ENCODE data around the gene CTNNBL1.
"Not testable (repeated sequence)": the region's sequence is repeated elsewhere in the genome, so short reads cannot be mapped to it uniquely, and the experiment has no call there.

The CTNNBL1 gene

DNA sequence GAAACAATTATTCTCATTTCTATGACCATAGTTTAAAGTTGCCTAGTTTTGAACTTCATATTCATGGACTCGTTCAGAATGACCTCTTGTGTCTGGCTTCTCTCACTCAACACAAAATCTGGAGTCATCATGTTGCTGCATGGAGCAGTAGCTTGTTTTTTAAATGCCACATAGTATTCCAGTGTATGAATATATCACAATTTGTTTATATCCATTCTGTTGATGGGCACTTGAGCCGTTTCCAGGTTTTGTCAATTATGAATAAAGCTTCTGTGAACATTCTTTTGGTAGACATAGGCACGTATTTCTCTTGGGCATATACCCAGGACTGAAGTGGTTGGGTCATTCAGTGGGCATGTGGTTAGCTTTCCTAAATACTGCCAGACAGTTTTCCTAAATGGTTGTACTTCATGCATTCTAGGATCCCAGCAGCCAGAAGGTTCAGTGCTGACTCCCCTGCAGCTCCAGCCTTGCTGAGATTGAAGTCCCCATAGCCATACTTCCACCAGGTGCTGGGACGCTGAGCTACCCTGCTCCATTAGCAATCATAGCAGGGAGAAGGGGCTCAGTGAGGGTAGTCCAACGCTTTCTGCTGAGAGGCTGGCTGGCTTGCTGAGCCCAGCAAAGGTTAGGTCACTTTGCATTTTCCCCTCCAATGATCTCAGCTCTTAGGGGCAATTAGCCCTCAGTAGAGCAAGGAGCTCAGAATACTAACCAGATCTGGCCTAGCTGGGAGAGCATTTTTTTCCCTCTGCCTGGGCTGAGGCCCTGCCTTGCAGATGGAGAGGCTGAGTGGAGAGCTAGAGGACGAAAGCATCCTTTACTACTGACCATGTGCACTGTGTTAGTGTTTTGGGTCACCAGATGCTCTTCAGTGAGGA is 35.7 kb upstream of the CTNNBL1 start:
- FAIRE-seq, result no peak
- DNase-seq (ENCODE audit: insufficient read length, low spot score), result no peak
- TF ChIP-seq TAF1 (IDR thresholded peaks at IDR 0.05; ENCODE audit: low read depth, low read length), result no peak
- no peak for TF ChIP-seq POLR2A (IDR thresholded peaks at IDR 0.05; ENCODE audit: low read depth, low read length)
- TF ChIP-seq PAX5 (IDR thresholded peaks at IDR 0.05; ENCODE audit: insufficient read depth, low read length, severe bottlenecking), result no peak
- TF ChIP-seq POU2F2 (IDR thresholded peaks at IDR 0.05; ENCODE audit: low read depth, low read length), result no peak
- TF ChIP-seq POLR2AphosphoS5 (IDR thresholded peaks at IDR 0.05; ENCODE audit: low read depth, low read length), result no peak
- TF ChIP-seq SPI1 (IDR thresholded peaks at IDR 0.05; ENCODE audit: low read depth, low read length), result no peak

DNA sequence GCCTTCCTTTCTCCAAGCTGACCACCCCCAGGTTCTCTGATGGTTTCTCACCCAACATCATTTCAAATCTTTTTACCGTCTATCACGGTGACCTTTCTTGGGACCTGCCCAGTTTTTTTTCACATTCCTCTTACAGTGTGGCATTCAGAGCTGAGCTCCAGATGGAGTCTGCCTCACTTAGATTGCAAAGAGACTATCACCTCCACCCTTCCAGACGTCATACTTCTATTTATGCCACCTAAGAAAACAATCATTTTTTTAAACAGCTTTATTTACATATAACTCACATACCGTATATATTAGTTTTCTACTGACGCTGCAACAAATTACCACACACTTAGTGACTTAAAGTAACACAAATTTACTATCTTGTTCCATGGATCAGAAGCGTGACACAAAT is 32.3 kb upstream of the CTNNBL1 start:
- FAIRE-seq (no peak), DNase-seq (ENCODE audit: insufficient read length, low spot score) (no peak)
- TF ChIP-seq SPI1 (IDR thresholded peaks at IDR 0.05; ENCODE audit: low read depth, low read length) (no peak), POLR2AphosphoS5 (IDR thresholded peaks at IDR 0.05; ENCODE audit: low read depth, low read length) (no peak), POU2F2 (IDR thresholded peaks at IDR 0.05; ENCODE audit: low read depth, low read length) (no peak), TAF1 (IDR thresholded peaks at IDR 0.05; ENCODE audit: low read depth, low read length) (no peak), PAX5 (IDR thresholded peaks at IDR 0.05; ENCODE audit: insufficient read depth, low read length, severe bottlenecking) (no peak), POLR2A (IDR thresholded peaks at IDR 0.05; ENCODE audit: low read depth, low read length) (no peak)

GRCh38 chr20:37662308-37662707 is 31.5 kb upstream of the CTNNBL1 start:
- FAIRE-seq, result no peak
- TF ChIP-seq POU2F2 (IDR thresholded peaks at IDR 0.05; ENCODE audit: low read depth, low read length) (no peak), POLR2A (IDR thresholded peaks at IDR 0.05; ENCODE audit: low read depth, low read length) (no peak), SPI1 (IDR thresholded peaks at IDR 0.05; ENCODE audit: low read depth, low read length) (no peak), PAX5 (IDR thresholded peaks at IDR 0.05; ENCODE audit: insufficient read depth, low read length, severe bottlenecking) (no peak), POLR2AphosphoS5 (IDR thresholded peaks at IDR 0.05; ENCODE audit: low read depth, low read length) (no peak), TAF1 (IDR thresholded peaks at IDR 0.05; ENCODE audit: low read depth, low read length) (no peak)
- no peak for DNase-seq (ENCODE audit: insufficient read length, low spot score)

DNA sequence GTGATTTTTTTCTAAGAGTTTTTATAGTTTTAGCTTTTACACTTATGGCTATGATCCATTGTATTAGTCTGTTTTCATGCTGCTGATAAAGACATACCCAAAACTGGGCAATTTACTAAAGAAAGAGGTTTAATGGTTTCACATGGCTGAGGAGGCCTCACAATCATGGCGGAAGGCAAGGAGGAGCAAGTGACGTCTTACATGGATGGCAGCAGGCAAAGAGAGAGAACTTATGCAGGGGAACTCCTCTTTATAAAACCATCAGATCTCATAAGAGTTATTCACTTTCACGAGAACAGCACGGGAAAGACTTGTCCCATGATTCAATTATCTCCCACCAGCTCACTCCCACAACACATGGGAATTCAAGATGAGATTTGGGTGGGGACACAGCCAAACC is 29.2 kb upstream of the CTNNBL1 start:
- not testable (repeated sequence) for FAIRE-seq; DNase-seq (ENCODE audit: insufficient read length, low spot score)

- DNase-seq (ENCODE audit: insufficient read length, low spot score), result no peak
- no peak for FAIRE-seq
- TF ChIP-seq POLR2AphosphoS5 (IDR thresholded peaks at IDR 0.05; ENCODE audit: low read depth, low read length) (no peak), POU2F2 (IDR thresholded peaks at IDR 0.05; ENCODE audit: low read depth, low read length) (no peak), SPI1 (IDR thresholded peaks at IDR 0.05; ENCODE audit: low read depth, low read length) (no peak), PAX5 (IDR thresholded peaks at IDR 0.05; ENCODE audit: insufficient read depth, low read length, severe bottlenecking) (no peak), POLR2A (IDR thresholded peaks at IDR 0.05; ENCODE audit: low read depth, low read length) (no peak), TAF1 (IDR thresholded peaks at IDR 0.05; ENCODE audit: low read depth, low read length) (no peak)
Measured at GRCh38 chr20:37668166-37668565, 25.7 kb upstream of the CTNNBL1 start.

DNA sequence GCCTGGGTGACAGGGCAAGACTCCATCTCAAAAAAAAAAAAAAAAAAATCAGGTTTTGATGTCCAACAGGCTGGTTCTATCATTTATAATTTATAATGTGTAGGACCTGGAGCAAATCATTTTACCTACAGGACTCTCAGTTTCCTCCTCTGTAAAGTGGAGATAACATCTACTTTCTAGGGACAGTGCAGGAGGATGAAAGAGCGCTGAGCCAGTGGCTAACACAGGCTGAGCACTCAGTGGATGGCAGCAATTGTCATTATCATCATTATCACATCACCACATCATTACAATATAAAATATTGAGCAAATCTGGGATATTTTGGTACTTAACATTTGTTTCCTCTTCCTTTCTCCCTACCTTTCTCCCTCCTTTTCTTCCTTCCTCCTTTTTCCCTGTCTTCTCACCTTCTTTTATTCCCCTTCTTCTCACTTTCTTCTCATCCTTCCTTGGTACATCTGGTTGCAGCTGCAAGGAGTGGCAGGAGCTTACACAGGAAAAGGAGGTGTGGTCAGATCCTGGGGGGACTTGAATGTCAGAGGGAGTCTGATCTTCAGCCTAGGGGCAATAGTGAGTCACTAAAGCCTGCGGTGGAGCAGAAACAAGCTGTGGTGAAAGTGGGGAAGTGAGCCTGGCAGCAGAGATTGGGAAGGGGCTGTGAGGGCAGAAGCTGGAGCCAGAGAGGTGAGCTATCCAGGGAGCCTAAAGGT is 24.6 kb upstream of the CTNNBL1 start:
- DNase-seq (ENCODE audit: insufficient read length, low spot score), result no peak
- FAIRE-seq, result no peak
- TF ChIP-seq SPI1 (IDR thresholded peaks at IDR 0.05; ENCODE audit: low read depth, low read length) (0 out of 2 replicates have a peak, but pooled peaks have one; percentile 23), POLR2AphosphoS5 (IDR thresholded peaks at IDR 0.05; ENCODE audit: low read depth, low read length) (no peak), PAX5 (IDR thresholded peaks at IDR 0.05; ENCODE audit: insufficient read depth, low read length, severe bottlenecking) (no peak)

- TF ChIP-seq TAF1 (IDR thresholded peaks at IDR 0.05; ENCODE audit: low read depth, low read length), result no peak
- TF ChIP-seq PAX5 (IDR thresholded peaks at IDR 0.05; ENCODE audit: insufficient read depth, low read length, severe bottlenecking), result no peak
- TF ChIP-seq POLR2AphosphoS5 (IDR thresholded peaks at IDR 0.05; ENCODE audit: low read depth, low read length), result no peak
- TF ChIP-seq POLR2A (IDR thresholded peaks at IDR 0.05; ENCODE audit: low read depth, low read length), result no peak
- no peak for TF ChIP-seq POU2F2 (IDR thresholded peaks at IDR 0.05; ENCODE audit: low read depth, low read length)
- TF ChIP-seq SPI1 (IDR thresholded peaks at IDR 0.05; ENCODE audit: low read depth, low read length), result no peak
- no peak for DNase-seq (ENCODE audit: insufficient read length, low spot score)
- no peak for FAIRE-seq
Measured at GRCh38 chr20:37669773-37670236, 24.0 kb upstream of the CTNNBL1 start.

DNA sequence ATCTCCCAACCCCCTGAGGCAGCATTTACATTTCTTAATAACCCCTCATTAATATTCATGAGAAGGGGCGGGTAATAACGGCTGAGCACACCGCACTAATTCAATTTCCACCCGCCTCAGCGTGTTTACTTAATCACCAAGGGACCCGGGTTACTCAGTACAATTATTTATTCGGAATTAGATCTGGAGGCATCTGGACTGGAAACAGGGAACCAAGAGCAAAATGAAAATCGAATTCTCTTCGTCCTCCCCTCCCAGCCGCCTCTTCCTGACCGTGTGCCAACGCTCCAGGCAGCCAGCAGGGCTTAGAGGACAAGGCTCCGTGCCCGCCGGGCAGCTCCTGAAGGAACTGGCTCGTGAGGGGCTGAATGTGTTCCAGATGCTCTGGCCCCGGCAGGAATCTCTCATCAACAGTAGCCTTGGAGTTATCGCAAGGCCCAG is 23.5 kb upstream of the CTNNBL1 start:
- FAIRE-seq (no peak), DNase-seq (ENCODE audit: insufficient read length, low spot score) (no peak)
- no peak for TF ChIP-seq POLR2AphosphoS5 (IDR thresholded peaks at IDR 0.05; ENCODE audit: low read depth, low read length)
- no peak for TF ChIP-seq POU2F2 (IDR thresholded peaks at IDR 0.05; ENCODE audit: low read depth, low read length)
- TF ChIP-seq TAF1 (IDR thresholded peaks at IDR 0.05; ENCODE audit: low read depth, low read length), result no peak
- TF ChIP-seq PAX5 (IDR thresholded peaks at IDR 0.05; ENCODE audit: insufficient read depth, low read length, severe bottlenecking), result no peak
- TF ChIP-seq SPI1 (IDR thresholded peaks at IDR 0.05; ENCODE audit: low read depth, low read length), result no peak
- no peak for TF ChIP-seq POLR2A (IDR thresholded peaks at IDR 0.05; ENCODE audit: low read depth, low read length)

- DNase-seq (ENCODE audit: insufficient read length, low spot score), result no peak
- FAIRE-seq, result no peak
- TF ChIP-seq POLR2A (IDR thresholded peaks at IDR 0.05; ENCODE audit: low read depth, low read length) (no peak), POLR2AphosphoS5 (IDR thresholded peaks at IDR 0.05; ENCODE audit: low read depth, low read length) (no peak), SPI1 (IDR thresholded peaks at IDR 0.05; ENCODE audit: low read depth, low read length) (no peak), PAX5 (IDR thresholded peaks at IDR 0.05; ENCODE audit: insufficient read depth, low read length, severe bottlenecking) (no peak)
Measured at GRCh38 chr20:37672143-37672542, 21.7 kb upstream of the CTNNBL1 start.
